H1 (cell line): ENCODE data around the gene NDUFS8. TPM values are rescaled to one million over a fixed set of nuclear protein-coding genes. Genes with fewer than 3 reads are reported as not detected.

ENCODE experiments used
- CTCF ChIA-PET: fragments of 300-600 bp; sonication (Branson Sonifier 250); formaldehyde crosslinking; loops from one replicate; lab custom pipeline; 2021; ENCODE audit not compliant: partially characterized antibody; lab: Charles Lee
- POLR2A ChIA-PET: fragments of 300-600 bp; sonication (Branson Sonifier 250); formaldehyde crosslinking; loops from one replicate; lab custom pipeline; 2021; ENCODE audit warnings: inconsistent platforms; ENCODE audit not compliant: partially characterized antibody; lab: Charles Lee
- DNase-seq, 2 experiments: peaks; one replicate each; pipeline versions ENCODE4 v3.0.0 to v3.0.0-alpha.2; 2010 to 2022; ENCODE audit warnings: low spot score in 2 of 2, low read depth in 1 of 2, mixed read lengths in 1 of 2
- FAIRE-seq: peaks from 2 replicates; lab custom pipeline; 2011; peaks lifted over from hg19 to GRCh38; lab: Jason Lieb, UNC
- H2AFZ ChIP-seq: 2 replicates; pipeline ENCODE4 v1.8.1; 2012; ENCODE audit warnings: low read length, inconsistent platforms
- H2AK5ac ChIP-seq: 2 replicates; pipeline ENCODE4 v1.6.1; 2013; ENCODE audit warnings: low read depth, low read length
- H2BK120ac ChIP-seq: replicated peaks from 2 replicates; pipeline ENCODE3; 2013; ENCODE audit warnings: low read depth, low read length, inconsistent platforms
- H2BK12ac ChIP-seq: 2 replicates; pipeline ENCODE4 v1.6.1; 2013; ENCODE audit warnings: low read depth, low read length
- H2BK15ac ChIP-seq: 2 replicates; pipeline ENCODE4 v1.6.1; 2013; ENCODE audit warnings: low read length
- H2BK20ac ChIP-seq: 2 replicates; pipeline ENCODE4 v1.6.1; 2013; ENCODE audit warnings: low read length
- H2BK5ac ChIP-seq: 2 replicates; pipeline ENCODE4 v1.6.1; 2013; ENCODE audit warnings: low read depth, low read length
- H3K14ac ChIP-seq: 2 replicates; pipeline ENCODE4 v1.6.1; 2013; ENCODE audit warnings: inconsistent platforms; ENCODE audit not compliant: insufficient read length
- H3K18ac ChIP-seq: 2 replicates; pipeline ENCODE4 v1.6.1; 2013; ENCODE audit warnings: low read length; ENCODE audit errors: extremely low read depth
- H3K23ac ChIP-seq: 2 replicates; pipeline ENCODE4 v1.6.1; 2013; ENCODE audit warnings: inconsistent platforms; ENCODE audit not compliant: insufficient read length
- H3K23me2 ChIP-seq: 2 replicates; pipeline ENCODE4 v1.6.1; 2013; ENCODE audit warnings: low read depth, low read length
- H3K27ac ChIP-seq: 2 replicates; pipeline ENCODE4 v1.6.1; 2011; ENCODE audit warnings: low read depth, low read length, inconsistent platforms
- H3K27me3 ChIP-seq, 4 experiments: replicated peaks in 1 of 4; 1 replicate in 1 of 4; 2 replicates in 3 of 4; pipeline versions ENCODE4 v1.6.1 to v1.8.1; 2011 to 2013; ENCODE audit warnings: low read length in 3 of 4, mild to moderate bottlenecking in 3 of 4, inconsistent platforms in 2 of 4, mixed read lengths in 2 of 4, moderate library complexity in 1 of 4; ENCODE audit not compliant: control insufficient read depth in 3 of 4, insufficient read depth in 3 of 4; ENCODE audit errors: extremely low read depth in 1 of 4
- H3K36me3 ChIP-seq, 4 experiments: 2 replicates each; pipeline versions ENCODE4 v1.6.1 to v1.8.1; 2011 to 2013; ENCODE audit warnings: mild to moderate bottlenecking in 4 of 4, low read length in 3 of 4, moderate library complexity in 2 of 4, control low read depth in 1 of 4, inconsistent platforms in 1 of 4; ENCODE audit not compliant: insufficient read depth in 4 of 4, control insufficient read depth in 2 of 4
- H3K4ac ChIP-seq: replicated peaks from 2 replicates; pipeline ENCODE3; 2013; ENCODE audit warnings: low read length, low read depth, mixed read lengths, inconsistent platforms; ENCODE audit not compliant: insufficient read length
- H3K4me1 ChIP-seq, 4 experiments: replicated peaks in 1 of 4; 1 replicate in 1 of 4; 2 replicates in 3 of 4; pipeline versions ENCODE4 v1.6.1 to v1.8.1; 2011 to 2013; ENCODE audit warnings: low read length in 3 of 4, inconsistent platforms in 2 of 4, mixed read lengths in 1 of 4; ENCODE audit not compliant: insufficient read depth in 4 of 4, control insufficient read depth in 3 of 4
- H3K4me2 ChIP-seq, 2 experiments: 2 replicates each; pipeline versions ENCODE4 v1.6.1 to v1.8.1; 2011 to 2013; ENCODE audit warnings: low read depth in 2 of 2, low read length in 2 of 2, control low read depth in 1 of 2, inconsistent platforms in 1 of 2, mild to moderate bottlenecking in 1 of 2; ENCODE audit not compliant: insufficient read depth in 1 of 2
- H3K4me3 ChIP-seq, 4 experiments: fragments of 200-600, 300-600 bp in 1 of 4; sonication (generic), shearing (Covaris generic), sonication (Bioruptor Twin) in 1 of 4; 2 replicates each; pipeline versions ENCODE4 v1.5.1 to v1.8.1; 2011 to 2016; ENCODE audit warnings: low read length in 4 of 4, low read depth in 3 of 4, control low read depth in 2 of 4, inconsistent platforms in 2 of 4, mild to moderate bottlenecking in 2 of 4, mixed read lengths in 1 of 4, moderate library complexity in 1 of 4; ENCODE audit not compliant: insufficient read depth in 2 of 4; ENCODE audit errors: extremely low read depth in 1 of 4
- H3K56ac ChIP-seq: replicated peaks from 2 replicates; pipeline ENCODE3; 2013; ENCODE audit warnings: low read depth, mild to moderate bottlenecking, mixed read lengths, low read length, inconsistent platforms; ENCODE audit not compliant: insufficient read length
- H3K79me1 ChIP-seq: 2 replicates; pipeline ENCODE4 v1.6.1; 2013; ENCODE audit warnings: low read depth, low read length, control low read depth
- H3K79me2 ChIP-seq, 2 experiments: 2 replicates each; pipeline versions ENCODE4 v1.6.1 to v1.8.1; 2012 to 2013; ENCODE audit warnings: low read length in 2 of 2, mild to moderate bottlenecking in 2 of 2, inconsistent platforms in 1 of 2; ENCODE audit not compliant: insufficient read depth in 2 of 2, control insufficient read depth in 1 of 2
- H3K9ac ChIP-seq, 4 experiments: replicated peaks in 1 of 4; 1 replicate in 1 of 4; 2 replicates in 3 of 4; pipeline versions ENCODE4 v1.6.1 to v1.8.1; 2011 to 2013; ENCODE audit warnings: low read depth in 3 of 4, low read length in 3 of 4, control low read depth in 2 of 4, mild to moderate bottlenecking in 2 of 4, moderate library complexity in 2 of 4, inconsistent platforms in 1 of 4; ENCODE audit errors: extremely low read depth in 1 of 4
- H3K9me3 ChIP-seq, 2 experiments: 2 replicates each; pipeline versions ENCODE4 v1.6.1 to v1.8.1; 2012 to 2013; ENCODE audit warnings: mild to moderate bottlenecking in 2 of 2, moderate library complexity in 2 of 2, control low read depth in 1 of 2, inconsistent platforms in 1 of 2, low read depth in 1 of 2, low read length in 1 of 2, mixed read lengths in 1 of 2; ENCODE audit not compliant: insufficient read depth in 2 of 2
- H4K20me1 ChIP-seq, 2 experiments: replicated peaks in 1 of 2; 2 replicates each; pipeline versions ENCODE3 to v1.8.1; 2011 to 2013; ENCODE audit warnings: inconsistent platforms in 2 of 2, low read length in 2 of 2, mild to moderate bottlenecking in 1 of 2; ENCODE audit not compliant: insufficient read depth in 2 of 2, control insufficient read depth in 1 of 2
- H4K5ac ChIP-seq: 2 replicates; pipeline ENCODE4 v1.6.1; 2013; ENCODE audit warnings: low read length, low read depth, mixed read lengths, inconsistent platforms; ENCODE audit not compliant: insufficient read length
- H4K8ac ChIP-seq: 2 replicates; pipeline ENCODE4 v1.8.0; 2013; ENCODE audit warnings: mild to moderate bottlenecking, moderate library complexity, low read length, inconsistent platforms; ENCODE audit not compliant: insufficient read depth; ENCODE audit errors: extremely low read depth
- H4K91ac ChIP-seq: replicated peaks from 2 replicates; pipeline ENCODE3; 2013; ENCODE audit warnings: low read length, mixed read lengths, inconsistent platforms; ENCODE audit not compliant: insufficient read length
- BACH1 ChIP-seq: IDR thresholded peaks from 2 replicates; pipeline ENCODE4 v1.6.1; 2012; ENCODE audit warnings: low read length, improper control_type of control experiment
- CBX8 ChIP-seq: fragments of 300-800, 300-1000 bp; sonication (generic); IDR thresholded peaks from 2 replicates; pipeline ENCODE4 v1.7.1; 2016; ENCODE audit warnings: low read depth, low read length, borderline replicate concordance
- CREB1 ChIP-seq: IDR thresholded peaks from 2 replicates; pipeline ENCODE4 v1.6.1; 2012; ENCODE audit warnings: inconsistent platforms
- HDAC6 ChIP-seq: IDR thresholded peaks from one replicate; pipeline ENCODE4 v1.7.1; 2012; ENCODE audit warnings: low read depth, mild to moderate bottlenecking, inconsistent platforms, low read length, moderate library complexity
- NRF1 ChIP-seq: IDR thresholded peaks from 2 replicates; pipeline ENCODE4 v1.6.1; 2011; ENCODE audit warnings: mild to moderate bottlenecking, low read depth, low read length, improper control_type of control experiment
- SIRT6 ChIP-seq: IDR thresholded peaks from one replicate; pipeline ENCODE4 v1.7.1; 2012; ENCODE audit warnings: low read length, inconsistent platforms
- SP1 ChIP-seq: IDR thresholded peaks from 2 replicates; pipeline ENCODE4 v1.6.1; 2011; ENCODE audit warnings: low read depth, low read length
- SP2 ChIP-seq: IDR thresholded peaks from 2 replicates; pipeline ENCODE4 v1.6.1; 2012; ENCODE audit warnings: mild to moderate bottlenecking, low read length, inconsistent platforms
- WGBS, 2 experiments: shearing (Covaris generic) in 1 of 2; methylation state at CpG; one replicate each; pipeline versions ENCODE4 v1.1.6 to v1.1.7; 2013 to 2015; ENCODE audit warnings: low lambda C conversion rate in 2 of 2, mixed read lengths in 2 of 2, inconsistent platforms in 1 of 2, low coverage in 1 of 2, missing lambda C conversion rate in 1 of 2; ENCODE audit not compliant: insufficient replicate concordance in 2 of 2, insufficient coverage in 1 of 2, insufficient read length in 1 of 2; ENCODE audit errors: extremely low coverage in 1 of 2, missing lambda C conversion rate in 1 of 2; 5-methylcytosine and 5-hydroxymethylcytosine counted together
- polyA plus RNA-seq, 7 experiments: library from polyadenylated mRNA; depleted of rRNA in 3 of 7; stranded (reverse) in 5 of 7; unstranded in 2 of 7; fragments of >200 nt in 5 of 7; fragments of 200-250 nt in 2 of 7; gene quantifications; 1 replicate in 5 of 7; 2 replicates in 1 of 7; 4 replicates in 1 of 7; pipeline versions ENCODE4 v1.2.1 to v1.2.3, GENCODE V29; 2011 to 2013; ENCODE audit warnings: missing spikeins in 2 of 7, mixed read lengths in 2 of 7
- total RNA-seq: library from RNA; stranded (reverse); fragmentation: NEBNext Ultra II Directional; extraction: Animal tissue kit (Norgen Biotek cat#: 25700); gene quantifications from 2 replicates; pipeline ENCODE4 v1.2.1, GENCODE V29; 2021
- TF ChIP-seq, protein P1 (sequence below): IDR thresholded peaks from 2 replicates; pipeline ENCODE4 v1.6.1; 2011; ENCODE audit warnings: low read length, improper control_type of control experiment

Gene NDUFS8
- total and polyA plus RNA-seq, 2 of the 8 experiments (the other 6 are each of a cell fraction or from before 2014, with no cell fraction given): 182 to 291 TPM

DNA sequence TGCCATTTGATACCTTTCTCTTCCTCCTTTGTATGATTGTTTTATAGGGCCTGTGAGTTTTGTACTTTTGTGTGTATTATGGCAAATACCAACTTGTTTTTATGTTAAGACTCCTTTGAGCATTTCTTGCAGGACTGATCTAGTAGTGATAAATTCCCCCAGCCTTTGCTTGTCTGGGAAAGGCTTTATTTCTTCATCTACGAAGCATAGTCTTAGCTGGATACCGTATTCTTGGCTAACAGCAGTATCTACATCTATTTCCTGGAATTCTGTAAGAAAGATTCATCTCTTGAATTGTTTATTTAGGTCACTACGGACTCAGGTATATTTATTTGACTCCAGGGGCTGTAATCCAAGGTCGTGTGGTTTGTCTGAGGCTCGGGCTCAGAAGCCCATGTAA, 6.0 kb upstream of the NDUFS8 start:
- FAIRE-seq (no peak), DNase-seq (no peak)
- no peak overlapping the region for H4K91ac ChIP-seq
- ChIA-PET POLR2A (interaction anchor here (0.6 to 1.5 kb wide), 4 partner anchors 9 to 81 kb away, joined by 3 to 4 read pairs (median 3); no protein-coding TSS in a partner anchor), CTCF (interaction anchor here (0.9 to 1.9 kb wide), 6 partner anchors 14 to 181 kb away, joined by 3 to 5 read pairs (median 3); partner anchors contain the start of gene ALDH3B1)
- H2BK20ac ChIP-seq: no peak overlapping the region
- H3K9me3 ChIP-seq: no peaks in the 10 kb centered on the region
- H3K79me1 ChIP-seq: peaks cover 6% of the 10 kb centered on the region; the same call in 1 of the 2 replicates
- H3K79me2 ChIP-seq: no peaks in the 10 kb centered on the region
- no peak overlapping the region for H2BK15ac ChIP-seq
- H3K4me3 ChIP-seq: no peak overlapping the region
- H3K23me2 ChIP-seq: no peaks in the 10 kb centered on the region
- peaks cover 0 to 14% (median 8%) of the 10 kb centered on the region in 4 experiments; a peak in 5 of 7 replicates for H3K4me1 ChIP-seq
- H2AK5ac ChIP-seq: no peak overlapping the region
- no peaks in the 10 kb centered on the region for H4K20me1 ChIP-seq
- no peak overlapping the region for H3K4ac ChIP-seq
- no peak overlapping the region for H2BK5ac ChIP-seq
- no peak overlapping the region for H4K5ac ChIP-seq
- no peak overlapping the region for H3K23ac ChIP-seq
- H3K36me3 ChIP-seq: no peaks in the 10 kb centered on the region
- no peak overlapping the region for H3K56ac ChIP-seq
- no peak overlapping the region for H3K14ac ChIP-seq
- H3K18ac ChIP-seq: no peak overlapping the region
- WGBS, 2 experiments: 90% methylated on average over 5 of the region's 5 CpGs; no CpG with 5 or more reads in 1 of the 2 experiments
- no peak overlapping the region for H3K9ac ChIP-seq
- no peak overlapping the region for H3K4me2 ChIP-seq
- H3K27ac ChIP-seq: no peak overlapping the region
- H4K8ac ChIP-seq: no peak overlapping the region
- no peak overlapping the region for H2BK120ac ChIP-seq
- H2BK12ac ChIP-seq: no peak overlapping the region
- H3K27me3 ChIP-seq: no peaks in the 10 kb centered on the region
- H2AFZ ChIP-seq: no peak overlapping the region
- TF ChIP-seq BACH1: no peak
- no peak for TF ChIP-seq HDAC6
- no peak for TF ChIP-seq CBX8
- no peak for TF ChIP-seq SP2
- no peak for TF ChIP-seq SP1
- TF ChIP-seq, protein P1, sequence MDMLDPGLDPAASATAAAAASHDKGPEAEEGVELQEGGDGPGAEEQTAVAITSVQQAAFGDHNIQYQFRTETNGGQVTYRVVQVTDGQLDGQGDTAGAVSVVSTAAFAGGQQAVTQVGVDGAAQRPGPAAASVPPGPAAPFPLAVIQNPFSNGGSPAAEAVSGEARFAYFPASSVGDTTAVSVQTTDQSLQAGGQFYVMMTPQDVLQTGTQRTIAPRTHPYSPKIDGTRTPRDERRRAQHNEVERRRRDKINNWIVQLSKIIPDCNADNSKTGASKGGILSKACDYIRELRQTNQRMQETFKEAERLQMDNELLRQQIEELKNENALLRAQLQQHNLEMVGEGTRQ: no peak
- TF ChIP-seq NRF1: no peak
- TF ChIP-seq CREB1: no peak
- no peak for TF ChIP-seq SIRT6
